GM18505 (cell line): ENCODE data around the gene TMEM144.
"Not testable (repeated sequence)": the region's sequence is repeated elsewhere in the genome, so short reads cannot be mapped to it uniquely, and the experiment has no call there.

ENCODE experiments used
- ATAC-seq: cut with Tn5 transposase; IDR thresholded peaks from one replicate; pipeline ENCODE4 v1.9.1; 2021; ENCODE audit not compliant: unreplicated experiment
- POLR2A ChIP-seq: IDR thresholded peaks from 4 replicates; pipeline ENCODE4 v1.6.1; 2011; ENCODE audit warnings: borderline replicate concordance; ENCODE audit not compliant: insufficient read depth, insufficient read length; ENCODE audit errors: extremely low read depth

Gene TMEM144

DNA sequence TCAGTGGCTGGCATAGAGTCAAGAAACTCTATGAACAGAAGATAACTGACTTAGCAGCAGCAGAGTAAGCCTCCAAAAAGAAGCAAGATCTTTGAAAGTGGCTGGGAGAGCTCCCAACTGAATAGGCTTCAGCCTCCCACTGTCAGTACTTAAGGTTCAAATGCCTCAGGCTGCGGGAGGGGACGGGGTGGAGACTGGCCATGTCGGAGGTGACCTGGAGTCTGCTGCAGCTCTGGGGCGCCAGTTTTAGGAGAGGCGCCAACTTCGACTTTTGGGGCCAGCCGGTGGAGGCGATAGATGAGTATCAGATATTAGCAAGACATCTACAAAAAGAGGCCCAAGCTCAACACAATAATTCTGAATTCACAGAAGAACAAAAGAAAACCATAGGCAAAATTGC, 67.3 kb downstream of the TMEM144 start:
- ATAC-seq: no peak

DNA sequence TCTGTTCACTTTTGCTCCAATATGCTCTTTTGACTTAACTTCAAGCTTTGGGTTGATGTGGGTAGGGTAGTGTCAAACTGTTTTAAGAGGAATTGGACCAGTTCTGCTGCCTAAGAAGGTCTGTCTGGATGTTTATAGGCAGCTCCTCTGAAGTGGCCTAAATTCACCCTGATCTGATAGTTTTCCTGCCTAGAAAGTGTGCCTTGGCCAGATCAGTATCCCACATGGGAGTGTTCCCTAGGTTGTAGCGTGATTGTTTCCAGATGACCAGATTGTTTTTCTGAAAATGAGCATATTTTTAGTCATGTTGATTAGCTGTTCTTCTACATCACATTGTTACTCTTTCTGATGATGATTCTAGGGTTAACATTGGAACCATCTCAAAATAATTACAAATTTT, 68.8 kb downstream of the TMEM144 start:
- ATAC-seq: not testable (repeated sequence)

More for the DNA sequence above, 67.3 kb downstream of the TMEM144 start:
- TF ChIP-seq POLR2A: no peak

DNA sequence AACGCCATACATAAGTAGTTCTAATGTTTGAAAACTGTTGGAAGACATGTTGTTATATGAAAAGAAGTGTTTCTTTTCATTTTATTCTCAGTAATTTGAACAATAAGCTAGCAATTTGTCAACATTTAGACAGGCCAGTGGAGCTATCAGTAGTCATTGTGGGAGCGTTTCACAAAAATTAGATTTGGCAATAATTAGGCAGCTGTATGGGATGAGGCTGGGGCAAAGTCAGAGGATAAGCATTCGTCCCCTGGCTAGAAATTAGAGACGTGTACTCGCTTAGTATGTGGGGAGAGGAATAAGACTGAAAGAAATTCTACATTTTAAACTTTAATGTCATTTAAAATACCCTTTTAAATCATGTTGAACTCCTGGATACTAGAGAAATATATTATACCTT, 70.6 kb downstream of the TMEM144 start:
- TF ChIP-seq POLR2A: no peak

DNA sequence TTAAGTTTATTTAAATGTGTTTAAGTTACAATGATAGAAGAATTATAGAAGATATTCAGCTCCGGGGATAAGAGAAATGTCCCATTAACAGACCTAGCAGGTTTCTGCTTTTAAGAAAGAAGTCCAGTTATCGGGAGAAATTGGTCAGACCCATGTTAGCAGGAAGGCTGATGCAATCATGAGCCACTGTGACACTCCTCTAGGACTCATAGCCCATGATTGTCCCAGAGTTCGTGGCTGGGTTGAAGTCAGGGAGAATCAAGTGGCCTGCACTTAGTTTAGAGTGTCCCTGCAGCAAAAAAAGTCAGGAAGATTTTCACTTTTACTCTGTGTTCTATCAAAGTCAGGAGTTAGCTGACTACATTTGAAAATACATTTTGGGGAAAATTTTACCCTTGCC, 72.0 kb downstream of the TMEM144 start:
- ATAC-seq: no peak
- no peak for TF ChIP-seq POLR2A

More for the DNA sequence above, 70.6 kb downstream of the TMEM144 start:
- no peak for ATAC-seq

DNA sequence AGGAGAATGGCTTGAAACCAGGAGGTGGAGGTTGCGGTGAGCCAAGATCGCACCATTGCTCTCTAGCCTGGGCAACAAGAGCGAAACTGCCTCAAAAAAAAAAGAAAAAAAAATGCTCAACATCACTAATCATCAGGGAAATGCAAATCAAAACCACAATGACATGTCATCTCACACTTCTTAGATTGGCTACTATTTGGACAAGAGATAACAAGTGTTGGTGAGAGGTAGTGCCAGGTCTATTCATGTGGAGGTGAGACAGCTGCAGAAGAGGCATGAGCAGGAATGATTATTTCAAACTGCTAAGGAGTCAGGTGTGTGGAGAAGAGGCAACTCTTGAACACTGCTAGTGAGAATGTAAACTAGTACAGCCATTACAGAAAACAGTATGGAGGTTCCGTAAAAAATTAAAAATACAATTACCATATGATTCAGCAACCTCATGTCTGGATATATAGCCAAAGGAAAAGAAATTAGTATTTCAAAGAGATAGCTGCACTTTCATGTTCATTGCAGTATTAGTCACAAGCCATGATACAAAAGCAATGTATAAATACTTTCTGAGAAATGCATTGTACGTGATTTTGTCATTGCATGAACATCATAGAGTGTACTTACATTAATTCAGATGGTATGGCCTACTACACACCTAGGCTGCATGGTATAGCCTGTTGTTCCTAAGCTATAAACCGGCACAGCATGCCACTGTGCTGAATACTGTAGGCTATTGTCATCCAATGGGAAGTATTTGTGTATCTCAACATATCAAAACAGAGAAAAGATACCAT, 75.3 kb downstream of the TMEM144 start:
- no peak for TF ChIP-seq POLR2A

DNA sequence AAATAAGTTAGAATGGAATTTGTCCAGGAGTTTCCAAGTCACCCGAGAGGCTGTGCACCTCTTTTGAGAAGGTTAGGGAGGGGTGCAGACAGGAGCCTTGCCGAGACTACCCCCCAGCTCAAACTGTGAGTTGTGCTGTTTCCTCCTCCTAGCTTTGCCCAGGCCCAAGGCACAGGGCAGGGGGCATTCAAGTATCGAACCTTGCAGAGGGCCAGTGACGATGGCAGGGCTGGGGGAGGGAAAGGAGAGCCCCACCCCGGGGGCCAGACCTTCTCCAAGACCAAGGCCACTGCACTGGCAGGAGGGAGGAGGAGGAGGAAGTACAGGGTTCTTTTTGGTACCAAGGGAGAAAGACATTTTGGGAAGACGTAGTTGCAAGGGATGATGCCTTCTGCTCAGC, 80.6 kb downstream of the TMEM144 start:
- no peak for TF ChIP-seq POLR2A
- no peak for ATAC-seq

More for the DNA sequence above, 75.3 kb downstream of the TMEM144 start:
- no peak for ATAC-seq

DNA sequence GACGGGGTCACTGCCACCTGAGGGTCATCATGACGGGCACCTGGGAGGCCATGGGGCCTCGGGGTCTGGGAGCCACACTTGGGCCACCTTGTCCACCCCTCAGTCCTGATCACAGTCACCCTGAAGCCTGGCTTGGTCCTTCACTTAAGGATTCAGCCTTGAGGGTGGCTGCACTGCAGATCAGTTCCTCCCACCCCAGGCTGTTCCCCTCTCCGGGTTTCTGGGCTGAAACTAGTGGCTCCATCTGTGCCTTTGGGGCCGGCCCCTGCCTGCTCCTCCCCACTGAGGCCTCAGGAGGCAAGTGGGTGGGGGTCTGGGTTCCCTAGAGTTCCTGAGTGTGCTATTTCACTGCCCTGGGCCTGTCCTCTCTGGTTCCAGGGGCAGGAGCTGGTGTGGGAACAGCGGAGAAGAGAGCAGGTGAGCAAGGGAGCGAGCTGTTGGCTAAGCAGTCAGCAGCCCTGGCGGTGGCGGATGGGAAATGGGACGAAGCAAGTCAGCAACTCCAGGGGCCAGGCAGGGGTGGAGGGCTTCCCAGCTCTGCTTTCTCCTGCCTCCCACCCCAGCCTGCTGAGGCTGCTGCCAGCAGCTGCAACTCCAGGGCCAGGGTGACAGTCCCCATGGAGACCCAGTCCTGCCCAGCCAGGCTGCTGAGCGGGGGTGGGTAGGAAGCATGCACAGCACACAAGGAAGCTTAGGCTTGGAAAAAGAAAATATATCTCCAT, 81.2 kb downstream of the TMEM144 start:
- no peak for TF ChIP-seq POLR2A
- no peak for ATAC-seq

DNA sequence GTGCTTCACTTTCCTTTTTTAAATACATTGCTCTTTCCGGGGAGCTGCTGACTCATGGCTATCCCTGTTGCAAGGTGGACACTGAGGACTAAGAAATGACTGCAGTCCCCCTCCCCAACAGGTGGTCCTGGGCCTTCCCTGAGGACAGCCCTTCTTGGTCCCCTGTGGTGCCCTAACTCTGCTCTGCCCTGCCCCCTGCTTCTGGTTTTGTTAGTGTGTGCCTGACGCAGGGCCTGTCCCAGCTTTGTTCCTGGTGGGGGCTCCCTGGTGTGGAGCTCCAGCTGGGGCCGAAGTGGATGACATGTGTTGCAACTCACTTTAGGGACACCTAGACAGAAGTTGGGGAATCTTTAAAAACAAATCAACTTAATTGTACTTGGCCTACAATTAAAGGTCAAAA, 81.9 kb downstream of the TMEM144 start:
- no peak for TF ChIP-seq POLR2A
- ATAC-seq: no peak

DNA sequence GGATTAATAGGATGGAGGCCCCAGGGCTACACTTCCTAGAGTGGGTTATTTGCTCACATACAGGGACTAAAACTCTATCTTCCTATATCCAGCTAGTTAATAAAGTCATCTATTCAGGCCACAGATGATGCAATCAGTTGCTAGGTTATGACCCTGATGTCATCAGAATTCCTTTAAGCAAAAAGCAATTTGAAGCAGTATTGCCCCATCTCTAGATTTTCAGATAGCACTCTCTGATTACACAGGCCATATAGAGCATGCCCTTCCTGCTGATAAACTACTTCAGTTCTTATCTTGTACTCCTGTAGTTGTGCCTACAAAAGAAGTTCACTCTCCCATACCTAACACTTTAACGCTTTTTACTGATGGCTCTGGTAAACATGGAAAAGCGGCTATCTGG, 84.8 kb downstream of the TMEM144 start:
- ATAC-seq: no peak
- TF ChIP-seq POLR2A: no peak

DNA sequence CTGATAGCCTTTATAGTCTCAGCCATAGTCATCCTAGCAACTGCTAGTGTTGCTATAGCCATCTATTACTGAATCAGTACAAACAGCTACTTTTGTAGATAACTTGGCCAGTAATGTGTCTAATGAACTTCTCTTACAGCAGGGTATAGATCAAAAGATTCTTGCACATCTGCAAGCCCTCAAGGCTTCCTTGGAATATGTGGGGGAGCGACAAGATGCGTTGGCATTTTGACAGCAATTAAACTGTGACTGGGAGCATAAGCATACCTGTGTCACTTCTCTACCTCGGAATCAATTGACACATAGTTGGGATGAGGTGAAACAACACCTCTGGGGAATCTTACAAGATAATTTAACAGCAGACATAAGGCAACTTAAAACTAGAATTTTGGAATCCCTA, 87.6 kb downstream of the TMEM144 start:
- TF ChIP-seq POLR2A: no peak
- ATAC-seq: no peak

DNA sequence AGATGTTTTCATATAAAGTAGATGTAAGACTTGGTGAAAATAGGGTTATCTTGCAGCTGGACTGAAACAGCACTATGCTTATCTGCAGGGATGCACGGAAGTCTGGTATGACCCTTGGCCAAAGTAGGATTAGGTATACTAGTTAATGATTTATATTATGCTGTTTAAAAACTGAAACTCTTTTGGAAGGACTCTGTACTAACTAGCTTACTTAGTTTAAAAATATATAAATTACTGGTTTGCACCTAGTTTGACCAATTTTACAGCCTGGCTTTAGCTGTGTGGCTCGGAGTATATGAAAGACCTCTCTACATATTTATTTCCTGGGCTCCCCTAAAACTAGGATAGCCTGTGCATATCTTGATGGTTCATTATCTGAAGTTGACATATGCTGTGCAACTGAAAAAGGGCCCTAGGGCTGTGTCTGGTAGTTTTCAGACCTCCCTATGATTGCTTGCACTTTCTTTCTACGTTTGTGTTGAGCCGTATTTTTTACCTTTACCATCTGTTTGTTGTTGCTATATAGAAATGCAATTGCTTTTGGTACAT, 89.2 kb downstream of the TMEM144 start:
- no peak for TF ChIP-seq POLR2A
- no peak for ATAC-seq

DNA sequence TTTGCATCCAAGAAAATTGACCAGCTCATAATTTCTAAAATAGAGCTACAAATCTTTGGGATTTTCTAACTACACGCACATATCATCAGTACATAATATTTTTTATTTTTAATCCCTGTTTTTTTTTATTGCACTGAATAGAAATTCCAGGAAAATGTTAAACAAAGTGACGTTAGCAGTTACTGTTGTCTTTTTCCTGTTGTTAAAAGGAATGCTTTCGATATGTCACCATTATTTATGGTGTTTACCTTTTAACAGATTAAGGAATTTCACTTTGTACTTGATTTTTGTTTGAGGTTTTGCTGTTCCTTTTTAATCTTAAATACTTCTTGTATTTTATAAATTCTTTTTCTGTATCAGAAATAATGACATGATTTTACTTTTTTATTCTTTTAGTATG, 89.7 kb downstream of the TMEM144 start:
- ATAC-seq: no peak

DNA sequence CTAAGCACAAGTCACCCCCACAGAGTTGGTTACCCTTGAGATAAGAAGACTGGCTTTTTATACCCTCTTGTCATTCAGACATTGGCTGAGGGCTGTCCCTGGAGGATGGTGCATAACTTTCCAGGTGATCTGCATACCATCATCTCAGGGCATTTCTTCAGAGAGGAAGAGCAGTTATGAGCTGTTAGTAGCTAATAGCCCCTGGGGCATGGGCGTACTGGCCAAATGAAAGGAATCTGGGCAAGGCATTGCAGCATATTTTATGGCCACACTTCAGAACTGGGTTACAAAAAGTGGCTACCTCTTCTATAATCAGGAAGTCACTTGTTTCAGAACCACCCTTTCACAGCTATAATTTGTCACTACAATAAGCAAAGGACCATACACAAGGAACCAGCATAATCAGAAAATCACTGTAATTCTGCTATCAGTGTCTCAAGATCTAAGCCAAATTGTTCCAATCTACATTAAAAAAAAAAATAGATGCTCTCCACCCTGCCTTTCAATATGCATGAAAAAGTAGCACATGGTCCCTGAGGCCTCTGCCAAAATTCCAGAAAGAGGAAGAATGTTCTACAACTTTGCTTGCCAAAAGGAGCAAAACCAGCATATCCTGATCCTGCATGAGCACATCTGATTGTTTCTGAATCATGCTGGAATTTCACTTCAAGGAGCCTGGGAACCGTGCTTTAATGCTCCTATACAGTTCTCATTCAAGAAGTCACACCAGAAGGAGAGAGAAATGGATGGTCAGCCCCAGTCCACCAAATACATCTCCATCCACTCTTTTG, 92.0 kb downstream of the TMEM144 start:
- no peak for ATAC-seq
- TF ChIP-seq POLR2A: no peak

More for the DNA sequence above, 89.7 kb downstream of the TMEM144 start:
- no peak for TF ChIP-seq POLR2A

DNA sequence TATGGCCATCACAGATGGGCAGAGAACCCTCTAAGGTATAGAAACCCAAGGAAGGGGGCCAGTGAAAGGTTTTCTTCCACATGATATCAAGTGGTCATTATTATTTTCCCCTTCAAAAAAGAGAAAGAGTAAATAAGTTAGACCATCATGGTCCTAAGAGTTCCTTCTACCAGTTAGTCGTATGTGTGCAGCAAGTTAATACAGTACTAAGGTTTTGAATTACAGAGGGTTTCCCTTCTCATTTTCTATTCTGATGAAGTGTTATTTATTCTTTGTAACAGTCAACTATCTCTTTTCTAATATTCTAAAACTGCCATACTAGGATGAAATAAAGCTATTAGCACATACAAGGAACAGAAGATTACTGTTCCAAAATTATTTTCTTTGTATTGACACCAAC, 94.4 kb downstream of the TMEM144 start:
- no peak for ATAC-seq

More for the DNA sequence above, 94.4 kb downstream of the TMEM144 start:
- no peak for TF ChIP-seq POLR2A
